Subcutaneous adipose tissue (tissue), 4 donors: Measurements from ENCODE around the gene SMAP1. TPM values are rescaled to one million over a fixed set of nuclear protein-coding genes. Genes with fewer than 3 reads are reported as not detected.

ENCODE experiments used
- CTCF ChIP-seq: fragments of 450-650 bp; IDR thresholded peaks from one replicate; pipeline ENCODE4 v1.5.1; 2016; ENCODE audit warnings: low read depth, mild to moderate bottlenecking, control low read depth, antibody characterized with exemption, moderate library complexity
- total RNA-seq, 4 donors: library from RNA; depleted of rRNA; stranded (reverse); fragments of >200 nt; gene quantifications; one replicate each; pipeline ENCODE4 v1.1.0, GENCODE V29; 2016

SMAP1 gene
- total RNA-seq, 4 donors from 2014 or later, result 28.8 to 38.8 (median 34.3) TPM

- no peak for TF ChIP-seq CTCF
Measured at GRCh38 chr6:70676821-70677220, 9.1 kb downstream of the SMAP1 start.

GRCh38 chr6:70680396-70680795 lies 12.7 kb downstream of the SMAP1 start:
- no peak for TF ChIP-seq CTCF

GRCh38 chr6:70684794-70685493 lies 17.3 kb downstream of the SMAP1 start:
- no peak for TF ChIP-seq CTCF

GRCh38 chr6:70685494-70686180 lies 18.0 kb downstream of the SMAP1 start:
- TF ChIP-seq CTCF, result no peak

GRCh38 chr6:70686548-70687133 lies 19.0 kb downstream of the SMAP1 start:
- TF ChIP-seq CTCF, result no peak

- TF ChIP-seq CTCF, result no peak
Measured at GRCh38 chr6:70693887-70694286, 26.2 kb downstream of the SMAP1 start.

- no peak for TF ChIP-seq CTCF
Measured at GRCh38 chr6:70694371-70694770, 26.7 kb downstream of the SMAP1 start.
